Muscle of back (tissue), 11 donors: ENCODE measurements around the gene NUDCD3. TPM values are rescaled to one million over a fixed set of nuclear protein-coding genes. Genes with fewer than 3 reads are reported as not detected.
"Not testable (repeated sequence)": the region's sequence is repeated elsewhere in the genome, so short reads cannot be mapped to it uniquely, and the experiment has no call there.

Experiments
- DNase-seq, 3 donors: peaks; one replicate each; pipeline versions ENCODE4 v3.0.0 to v3.0.0-alpha.2; 2013
- polyA plus RNA-seq, 10 donors: library from polyadenylated mRNA; unstranded; fragments of 120-200 nt; gene quantifications; one replicate each; pipeline ENCODE4 v1.2.1, GENCODE V29; 2013; ENCODE audit not compliant: insufficient read length in 10 of 10

NUDCD3 gene
- polyA plus RNA-seq, 10 donors = 56.4 to 82.5 (median 70.5) TPM

- no peak for DNase-seq
Measured at GRCh38 chr7:44520574-44520973, 30.1 kb upstream of the NUDCD3 start.

GRCh38 chr7:44519546-44519945 is 29.1 kb upstream of the NUDCD3 start:
- no peak for DNase-seq

- DNase-seq = no peak
Measured at GRCh38 chr7:44518761-44519160, 28.3 kb upstream of the NUDCD3 start.

GRCh38 chr7:44517175-44517574 is 26.7 kb upstream of the NUDCD3 start:
- no peak for DNase-seq

GRCh38 chr7:44515590-44516268 is 25.3 kb upstream of the NUDCD3 start:
- no peak for DNase-seq

- DNase-seq = no peak
Measured at GRCh38 chr7:44512736-44513135, 22.3 kb upstream of the NUDCD3 start.

DNA sequence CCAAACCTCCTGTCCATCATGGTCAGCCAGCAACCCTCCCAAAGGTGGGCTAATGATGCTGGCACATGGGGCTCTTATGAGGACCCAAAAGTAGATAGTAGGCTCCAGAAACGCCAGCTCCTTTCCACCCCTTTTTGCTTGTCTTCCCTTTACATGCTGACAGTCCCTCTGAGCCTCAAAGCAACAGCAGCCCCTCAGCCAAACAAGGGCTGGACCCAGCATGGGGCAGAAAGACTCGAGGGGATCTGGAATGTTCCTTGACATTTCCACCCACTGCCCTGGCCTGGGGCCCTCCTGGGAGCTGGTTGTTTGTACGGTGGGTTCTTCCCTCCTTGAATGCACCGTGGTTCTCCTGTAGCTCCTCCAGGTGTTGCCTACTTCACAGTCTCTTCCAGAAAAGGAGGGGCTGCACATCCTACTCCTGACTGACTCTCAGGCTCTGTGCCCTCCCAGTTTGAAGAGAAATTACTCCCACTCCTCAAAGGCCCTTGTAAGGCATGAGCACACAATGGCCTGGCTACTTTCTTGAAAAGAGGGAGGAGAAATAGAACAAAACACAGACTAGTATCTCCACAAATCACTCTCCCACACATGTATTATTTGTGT is 21.5 kb upstream of the NUDCD3 start:
- DNase-seq = no peak

DNA sequence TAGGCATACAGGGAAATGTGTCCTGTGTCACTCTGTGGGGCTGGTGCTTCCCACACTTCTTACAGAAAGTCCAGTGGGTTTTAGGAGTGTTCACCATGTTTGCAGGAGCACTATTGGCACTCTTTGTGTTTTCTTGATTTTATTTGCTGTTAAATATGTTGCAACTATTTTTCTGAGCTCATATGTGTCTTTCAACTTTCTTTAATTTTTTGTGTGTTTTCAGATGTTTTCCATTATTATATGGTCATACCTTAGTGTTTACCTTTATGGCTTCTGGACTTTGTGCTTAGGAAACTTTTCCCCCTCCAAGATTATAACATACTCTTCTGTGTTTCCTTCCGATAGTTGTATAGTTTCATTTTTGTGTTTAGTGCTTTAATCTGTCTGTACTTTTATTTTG is 20.8 kb upstream of the NUDCD3 start:
- no peak for DNase-seq

DNA sequence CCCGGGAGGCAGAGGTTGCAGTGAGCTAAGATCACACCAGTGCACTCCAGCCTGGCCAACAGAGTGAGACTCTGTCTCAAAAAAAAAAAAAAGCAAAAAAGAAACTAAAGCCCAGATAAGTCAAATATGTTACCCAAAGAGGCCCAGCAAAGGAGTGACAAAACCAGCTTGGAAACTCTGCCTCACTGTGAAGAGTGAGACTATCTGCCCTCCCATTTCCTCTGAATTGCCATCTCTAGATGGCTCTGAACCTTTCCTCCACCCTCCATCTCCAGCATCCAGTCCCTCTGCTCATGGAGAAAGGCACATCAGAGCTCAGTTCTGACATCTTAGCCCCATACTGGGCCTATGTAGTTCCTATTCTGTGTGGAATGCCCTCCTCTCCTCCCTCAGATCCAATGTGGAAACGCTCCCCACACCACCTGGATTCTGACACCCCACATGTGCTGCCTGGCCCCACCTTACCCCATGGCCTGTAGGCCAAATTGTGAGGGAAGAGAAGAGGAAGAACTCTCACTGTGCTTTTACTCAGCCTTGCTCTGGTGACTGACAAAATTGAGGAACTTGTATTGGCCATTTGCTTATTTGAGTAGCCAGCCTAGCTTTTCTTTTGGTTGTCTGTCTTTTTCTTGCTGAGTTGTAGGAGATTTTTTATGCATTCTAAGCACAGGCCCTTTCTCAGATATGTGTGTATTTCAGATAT is 18.0 kb upstream of the NUDCD3 start:
- no peak for DNase-seq

- not testable (repeated sequence) for DNase-seq
Measured at GRCh38 chr7:44506592-44507288, 16.3 kb upstream of the NUDCD3 start.

- DNase-seq = no peak
Measured at GRCh38 chr7:44505595-44505994, 15.1 kb upstream of the NUDCD3 start.

DNA sequence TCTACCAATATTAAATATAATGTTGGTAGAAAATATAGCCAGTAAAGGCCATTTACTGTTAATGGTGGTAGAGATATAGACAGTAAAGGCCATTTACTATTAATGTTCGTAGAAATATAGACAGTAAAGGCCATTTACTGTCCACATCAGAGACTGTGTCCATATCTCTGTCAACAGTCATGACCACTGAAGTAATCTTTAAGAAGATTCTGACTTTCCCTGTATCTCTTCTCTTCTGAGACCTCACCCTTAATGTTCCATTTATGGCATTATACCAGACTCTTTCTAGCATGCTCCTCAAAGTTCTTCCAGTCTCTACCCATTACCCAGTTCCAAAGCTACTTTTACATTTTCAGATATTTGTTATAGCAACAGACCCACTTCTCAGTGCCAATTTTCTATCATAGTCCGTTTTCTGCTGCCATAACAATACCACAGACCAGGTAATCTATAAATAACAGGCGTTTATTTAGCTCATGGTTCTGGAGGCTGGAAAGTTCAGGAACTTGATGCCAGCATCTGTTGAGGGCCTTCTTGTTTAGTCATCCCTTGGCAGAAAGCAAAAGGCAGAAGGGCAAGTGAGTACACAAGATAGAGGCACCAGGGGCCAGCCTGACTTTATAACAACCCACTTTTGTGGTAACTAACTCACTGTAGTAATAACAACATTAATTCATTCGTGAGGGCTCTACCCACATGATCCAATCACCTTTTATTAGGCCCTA is 7.9 kb upstream of the NUDCD3 start:
- no peak for DNase-seq

DNA sequence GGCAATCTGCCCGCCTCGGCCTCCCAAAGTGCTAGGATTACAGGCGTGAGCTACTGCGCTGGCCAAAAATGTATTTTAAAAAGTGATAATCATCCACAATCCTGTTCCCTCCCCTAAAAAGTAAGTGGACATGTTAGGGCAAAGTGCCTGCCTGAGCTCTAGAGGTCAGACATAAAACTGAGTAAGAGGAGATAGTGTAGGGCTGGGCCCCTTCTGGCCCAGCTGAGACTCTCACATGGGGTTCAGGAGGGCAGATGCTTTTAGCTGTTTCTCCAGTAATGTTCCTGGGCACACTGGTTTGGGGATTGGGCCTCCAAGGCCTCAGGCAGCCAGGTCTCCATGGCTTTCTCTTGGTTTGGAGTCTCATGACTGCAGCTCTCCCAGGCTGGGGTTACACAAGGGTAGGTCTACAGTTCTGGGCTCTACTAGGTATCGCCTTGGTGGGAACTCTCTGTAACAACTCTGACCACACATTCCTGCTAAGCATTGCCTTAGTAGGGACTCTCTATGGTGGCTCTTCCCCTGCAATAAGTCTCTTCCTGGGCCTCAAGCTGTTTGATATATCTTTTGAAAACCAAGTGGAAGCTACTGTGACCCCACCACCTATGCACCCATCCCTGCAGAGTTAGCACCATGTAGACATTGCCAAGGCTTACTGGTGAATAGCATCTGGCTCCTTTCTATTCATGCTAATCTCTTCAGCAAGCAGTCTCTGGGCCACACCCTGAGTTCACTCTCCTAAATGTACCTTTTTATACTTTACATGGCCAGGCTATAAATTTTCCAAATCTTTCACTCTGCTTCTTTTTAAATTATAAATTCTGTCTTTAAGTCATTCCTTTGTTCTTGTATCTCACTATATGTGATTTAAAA is 6.9 kb upstream of the NUDCD3 start:
- DNase-seq = no peak

GRCh38 chr7:44496385-44496784 is 5.9 kb upstream of the NUDCD3 start:
- no peak for DNase-seq

- no peak for DNase-seq
Measured at GRCh38 chr7:44494960-44495359, 4.5 kb upstream of the NUDCD3 start.

GRCh38 chr7:44491229-44491628 is 771 bp upstream of the NUDCD3 start:
- no peak for DNase-seq

- DNase-seq = no peak
Measured at GRCh38 chr7:44489955-44490350, 505 bp downstream of the NUDCD3 start.

DNA sequence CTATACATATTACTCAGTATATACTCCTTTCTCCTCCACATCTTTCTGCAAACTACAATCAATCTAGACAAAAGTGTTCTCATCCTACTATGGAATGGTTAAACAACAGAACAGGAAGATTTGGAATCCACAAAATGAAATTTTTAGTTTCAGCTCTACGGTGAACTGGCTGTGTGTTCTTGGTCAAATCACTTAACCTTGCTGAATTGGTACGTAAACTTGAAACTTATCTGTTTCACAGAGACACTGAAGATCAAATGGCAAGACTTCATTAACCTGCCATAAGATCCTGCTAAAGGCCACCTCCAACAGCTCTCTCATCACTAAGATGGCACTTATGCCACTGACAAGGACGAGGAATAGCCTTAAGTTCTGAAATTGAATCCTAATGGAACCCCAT is 1.5 kb downstream of the NUDCD3 start:
- DNase-seq = no peak

DNA sequence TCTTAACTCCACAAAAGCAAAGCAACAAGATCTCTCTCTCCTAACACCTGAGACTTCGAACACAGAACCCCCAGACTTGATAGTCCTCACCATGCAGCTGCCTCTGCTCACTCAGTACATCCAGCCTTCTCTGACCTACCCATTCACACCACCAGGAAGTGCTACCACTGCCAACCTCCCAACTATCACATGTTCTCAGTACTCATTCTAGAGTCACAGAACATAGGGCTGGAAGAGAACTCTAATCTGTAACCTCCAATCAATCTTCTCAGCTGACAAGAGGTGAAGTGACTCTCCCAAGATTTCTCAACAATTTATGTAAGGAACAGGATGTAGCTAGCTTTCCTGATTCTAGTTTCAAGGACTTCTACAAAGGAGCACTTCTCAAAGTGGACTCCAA is 3.8 kb downstream of the NUDCD3 start:
- no peak for DNase-seq

DNA sequence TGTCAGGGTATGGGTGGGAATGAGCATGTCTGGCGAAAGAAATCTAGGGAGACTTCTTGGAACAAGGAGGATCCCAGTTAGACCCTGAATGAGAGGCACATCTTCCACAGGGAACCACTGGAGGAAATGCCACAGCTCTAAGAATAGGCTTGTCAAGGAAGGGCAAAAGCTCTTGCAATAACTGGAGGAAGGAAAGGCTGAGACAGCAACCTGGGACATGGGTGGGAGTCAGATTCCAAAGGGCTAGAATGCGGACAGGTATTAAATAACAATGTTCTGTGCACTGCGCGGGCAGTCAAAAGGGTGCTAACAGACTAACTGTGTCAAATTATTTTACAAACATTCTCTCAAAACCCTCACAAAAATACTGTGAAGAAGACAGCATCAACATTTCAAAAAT is 4.5 kb downstream of the NUDCD3 start:
- DNase-seq = no peak
